Head of caudate nucleus (tissue), 42 donors: Measurements from ENCODE around the gene SLC7A10.
"Not testable (repeated sequence)": the region's sequence is repeated elsewhere in the genome, so short reads cannot be mapped to it uniquely, and the experiment has no call there.

ENCODE experiments used
- DNase-seq, 42 donors: peaks; one replicate each; pipeline versions ENCODE4 v3.0.0 to v3.0.0-alpha.2; 2020 to 2021; ENCODE audit warnings: mixed read lengths in 7 of 42
- intact Hi-C: fragments of 100-400 bp; cut with DNase I; formaldehyde crosslinking; loops from one replicate; pipeline ENCODE4 v1.15.0; 2022

SLC7A10 gene

DNA sequence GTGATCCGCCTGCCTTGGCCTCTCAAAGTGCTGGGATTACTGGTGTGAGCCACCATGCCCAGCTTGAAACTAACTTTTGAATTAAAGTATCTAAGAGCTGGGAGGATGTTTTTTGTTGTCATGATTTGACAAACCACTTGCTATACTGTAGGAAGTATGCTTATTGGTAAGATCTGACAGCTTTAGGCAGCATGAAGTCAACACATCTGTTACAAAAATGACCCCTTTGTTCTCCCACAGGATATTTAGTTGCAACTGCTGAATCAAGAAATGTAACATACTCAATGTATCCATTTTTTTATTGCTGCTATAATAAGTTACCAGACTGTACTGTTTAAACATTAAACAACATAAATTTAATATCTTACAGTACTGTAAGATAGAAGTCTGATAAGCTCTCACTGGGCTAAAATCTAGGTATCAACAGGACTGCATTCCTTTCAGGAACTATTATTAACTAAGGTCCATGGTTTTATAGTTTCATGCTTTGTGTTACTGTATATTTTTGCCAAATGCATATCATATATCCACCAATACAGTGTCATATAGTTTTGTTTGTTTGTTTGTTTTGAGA, 54.3 kb downstream of the SLC7A10 start:
- intact Hi-C loops = loop anchor here (10.0 kb wide), 1 partner anchor 197 kb away; the partner anchor contains the start of genes CEP89 and FAAP24
- DNase-seq = no peak

DNA sequence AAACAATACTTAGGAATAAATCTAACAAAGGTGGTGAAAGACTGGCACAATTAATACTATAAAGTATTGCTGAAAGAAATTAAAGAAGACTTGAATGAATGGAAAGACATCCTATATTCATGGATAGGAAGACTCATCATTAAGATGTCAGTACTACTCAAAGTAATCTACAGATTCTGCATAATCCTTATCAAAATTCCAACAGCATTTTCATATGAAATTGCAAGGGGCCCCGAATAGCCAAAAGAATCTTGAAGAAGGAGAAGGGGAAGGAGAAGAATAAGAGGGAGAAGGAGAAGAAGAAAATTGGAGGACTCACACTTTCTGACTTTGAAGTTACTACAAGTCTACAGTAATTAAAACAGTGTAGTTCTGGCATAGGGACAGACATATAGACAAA, 57.1 kb downstream of the SLC7A10 start:
- no peak for DNase-seq
- intact Hi-C loops = no loop called here

GRCh38 chr19:33167438-33167837, 58.2 kb downstream of the SLC7A10 start:
- intact Hi-C loops = no loop called here
- DNase-seq = no peak

GRCh38 chr19:33166037-33166436, 59.6 kb downstream of the SLC7A10 start:
- DNase-seq, intact Hi-C loops: not testable (repeated sequence)

- intact Hi-C loops = no loop called here
- no peak for DNase-seq
Measured at GRCh38 chr19:33163481-33163880, 62.2 kb downstream of the SLC7A10 start.

DNA sequence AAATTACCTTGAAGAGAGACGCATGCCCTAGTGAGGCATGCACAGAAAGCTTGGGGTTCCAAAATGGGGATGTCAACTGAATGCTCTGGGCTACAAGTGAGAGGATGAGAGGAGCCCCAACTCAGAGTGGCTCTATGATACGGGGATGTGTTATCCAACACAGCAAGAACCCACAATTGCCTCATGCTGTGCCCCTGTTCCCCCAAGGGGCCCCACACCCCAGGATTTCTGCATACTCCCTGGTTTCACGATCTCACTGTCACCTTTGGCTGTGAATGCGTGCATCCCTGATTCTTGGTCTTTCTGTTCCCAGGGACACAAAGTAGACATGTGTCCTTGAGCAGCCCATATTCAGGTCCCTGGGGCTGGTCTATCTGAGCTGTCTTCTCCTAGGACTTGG, 64.4 kb downstream of the SLC7A10 start:
- DNase-seq = no peak
- intact Hi-C loops = no loop called here

DNA sequence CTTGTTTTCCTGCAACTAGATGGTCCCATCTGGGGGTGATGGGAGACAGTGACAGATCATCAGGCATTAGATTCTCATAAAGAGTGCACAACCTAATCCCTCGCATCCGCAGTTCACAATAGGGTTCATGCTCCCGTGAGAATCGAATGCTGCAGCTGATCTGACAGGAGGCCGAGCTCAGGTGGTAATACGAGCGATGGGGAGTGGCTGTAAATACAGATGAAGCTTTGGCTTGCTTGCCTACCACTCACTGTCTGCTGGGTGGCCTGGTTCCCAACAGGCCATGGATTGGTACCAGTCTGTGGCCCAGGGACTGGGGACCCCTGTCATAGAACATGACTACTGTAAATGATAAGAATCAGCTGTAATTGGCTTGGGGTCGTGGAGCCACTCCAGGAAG, 65.8 kb downstream of the SLC7A10 start:
- no peak for DNase-seq
- intact Hi-C loops = no loop called here

- no peak for DNase-seq
Measured at GRCh38 chr19:33159149-33159548, 66.5 kb downstream of the SLC7A10 start.

More at GRCh38 chr19:33159149-33159548, 66.5 kb downstream of the SLC7A10 start:
- intact Hi-C loops = no loop called here
